DMS 273 (cell line): Measurements from ENCODE around the gene FCHO1.
"Not testable (repeated sequence)": the region's sequence is repeated elsewhere in the genome, so short reads cannot be mapped to it uniquely, and the experiment has no call there.

Source experiments
- DNase-seq: peaks from one replicate; lab custom pipeline; 2025; ENCODE audit not compliant: unreplicated experiment; lab: John Stamatoyannopoulos, UW

FCHO1 gene

DNA sequence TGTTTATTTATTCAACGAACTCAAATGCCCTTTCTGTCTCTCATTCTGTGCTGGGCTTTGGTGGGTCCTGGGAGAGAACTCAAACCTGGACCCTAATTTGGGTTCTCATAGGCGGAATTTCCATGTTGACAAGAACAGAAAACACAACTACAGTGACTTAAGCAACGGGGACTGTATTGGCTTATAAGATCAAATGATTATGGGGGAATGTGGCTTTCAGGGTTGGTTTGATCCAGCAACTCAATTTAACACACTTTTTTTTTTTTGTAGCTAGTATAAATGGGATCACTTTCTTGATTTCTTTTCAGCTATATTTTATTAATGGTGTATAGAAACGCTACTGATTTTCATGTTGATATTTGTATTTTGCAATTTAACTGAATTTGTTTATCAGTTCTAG lies 9.9 kb downstream of the FCHO1 start:
- no peak for DNase-seq

DNA sequence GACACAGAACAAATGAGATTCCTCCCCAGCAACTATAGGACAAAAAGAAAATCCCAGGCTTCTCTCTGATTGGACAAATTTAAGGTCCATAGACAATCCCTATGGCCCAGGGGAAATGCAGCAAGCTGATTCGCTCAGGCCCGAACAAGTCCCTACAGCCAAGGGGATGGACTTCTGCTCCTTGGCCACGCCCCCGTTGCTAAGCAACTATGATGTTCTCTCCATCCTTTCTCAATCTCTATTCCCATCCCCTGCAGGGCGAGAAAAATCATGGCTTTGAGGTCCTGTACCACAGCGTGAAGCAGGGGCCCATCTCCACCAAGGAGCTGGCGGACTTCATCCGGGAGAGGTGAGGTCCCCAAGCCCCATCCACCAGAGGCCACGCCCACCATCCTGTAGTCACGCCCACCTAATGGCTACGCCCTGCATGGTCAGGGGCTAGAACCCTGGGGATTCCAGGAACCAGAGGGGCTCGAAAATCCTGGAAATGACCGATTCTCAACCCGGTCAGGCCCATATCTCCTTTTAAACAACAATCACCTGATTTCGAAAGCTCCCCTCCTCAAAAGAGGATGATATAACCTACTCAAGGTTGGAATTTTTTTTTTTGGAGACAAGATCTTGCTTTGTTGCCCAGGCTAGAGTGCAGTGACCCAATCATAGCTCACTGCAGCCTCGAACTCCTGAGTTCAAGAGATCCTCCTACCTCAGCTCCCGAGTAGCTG lies 11.4 kb downstream of the FCHO1 start:
- peak; percentile 86 for DNase-seq

DNA sequence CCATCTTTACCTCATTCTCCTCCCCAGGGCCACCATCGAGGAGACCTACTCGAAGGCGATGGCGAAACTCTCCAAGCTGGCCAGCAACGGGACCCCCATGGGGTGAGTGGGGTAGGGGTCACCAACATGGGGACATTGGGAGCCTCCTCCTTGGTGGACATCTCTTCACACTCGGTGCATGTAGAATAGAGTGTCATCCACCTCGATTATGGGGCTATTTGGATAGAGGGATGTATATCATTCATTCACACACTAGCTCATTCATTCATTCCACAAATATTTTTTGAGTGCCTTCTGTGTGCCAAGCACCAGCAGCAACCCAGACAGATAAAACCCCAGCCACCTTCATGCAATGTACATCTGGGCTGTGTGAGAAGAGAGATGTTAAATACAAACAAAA lies 13.1 kb downstream of the FCHO1 start:
- no peak for DNase-seq

DNA sequence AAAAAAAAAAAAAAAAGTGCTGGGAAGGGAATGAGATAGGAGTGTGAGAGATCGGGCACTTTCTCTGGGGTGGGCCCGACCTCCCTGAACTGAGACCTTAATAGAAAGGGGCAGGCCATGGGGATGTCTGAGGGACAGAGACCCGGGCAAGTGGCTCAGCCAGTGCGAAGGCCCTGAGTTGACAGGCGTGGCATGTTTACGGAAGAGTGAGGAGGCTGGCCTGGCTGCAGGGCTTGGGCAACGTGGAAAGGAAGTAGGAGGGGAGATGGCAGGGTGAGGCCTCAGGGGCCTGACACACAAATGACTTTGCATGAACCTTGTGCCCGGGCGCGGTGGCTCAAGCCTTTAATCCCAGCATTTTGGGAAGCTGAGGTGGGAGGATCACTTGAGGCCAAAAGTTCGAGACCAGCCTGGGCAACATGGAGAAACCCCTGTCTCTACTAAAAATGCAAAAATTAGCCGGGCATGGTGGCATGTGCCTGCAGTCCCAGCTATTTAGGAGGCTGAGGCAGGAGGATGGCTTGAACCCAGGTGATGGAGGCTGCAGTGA lies 13.9 kb downstream of the FCHO1 start:
- DNase-seq: no peak

DNA sequence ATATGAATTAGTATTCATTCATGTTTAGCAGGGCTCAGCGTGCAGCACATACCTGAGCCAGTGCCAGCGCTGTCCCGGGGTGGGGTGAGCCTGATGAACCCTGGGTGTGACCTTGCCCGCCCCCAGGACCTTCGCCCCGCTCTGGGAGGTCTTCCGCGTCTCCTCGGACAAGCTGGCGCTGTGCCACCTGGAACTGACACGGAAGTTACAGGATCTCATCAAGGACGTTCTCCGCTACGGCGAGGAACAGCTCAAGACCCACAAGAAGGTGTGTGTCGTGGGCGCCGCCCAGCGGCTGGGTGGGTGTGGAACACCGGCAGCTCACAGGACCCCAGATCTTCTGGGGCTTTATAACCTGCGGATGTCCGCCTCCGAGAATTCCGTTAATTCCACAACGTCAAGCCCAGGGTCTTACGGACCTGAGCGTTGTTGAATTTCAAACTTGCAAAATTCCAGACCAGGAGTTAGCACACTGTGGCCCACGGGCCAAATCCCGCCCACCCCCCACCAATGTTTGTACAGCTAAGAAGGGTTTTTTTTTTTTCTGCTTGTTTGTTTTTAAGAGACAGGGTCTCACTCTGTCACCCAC lies 15.4 kb downstream of the FCHO1 start:
- peak; percentile 95 for DNase-seq

DNA sequence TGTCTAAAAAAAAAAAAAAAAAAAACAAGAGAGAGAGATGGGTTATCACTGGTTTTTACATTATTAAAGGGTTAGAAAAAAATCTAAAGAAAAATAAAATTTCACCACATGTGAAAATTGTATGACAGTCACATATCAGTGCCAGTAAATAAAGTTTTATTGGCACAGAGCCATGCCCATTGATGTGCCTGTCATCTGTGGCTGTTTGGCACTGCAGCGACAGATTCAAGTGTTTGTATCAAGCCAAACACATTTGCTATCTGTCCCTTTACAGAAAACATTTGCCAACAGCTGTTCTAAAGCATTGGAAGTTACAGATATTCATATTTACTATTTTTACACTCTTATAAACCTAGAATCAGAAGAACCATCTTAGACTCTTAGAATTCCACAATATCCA lies 16.3 kb downstream of the FCHO1 start:
- DNase-seq: no peak

DNA sequence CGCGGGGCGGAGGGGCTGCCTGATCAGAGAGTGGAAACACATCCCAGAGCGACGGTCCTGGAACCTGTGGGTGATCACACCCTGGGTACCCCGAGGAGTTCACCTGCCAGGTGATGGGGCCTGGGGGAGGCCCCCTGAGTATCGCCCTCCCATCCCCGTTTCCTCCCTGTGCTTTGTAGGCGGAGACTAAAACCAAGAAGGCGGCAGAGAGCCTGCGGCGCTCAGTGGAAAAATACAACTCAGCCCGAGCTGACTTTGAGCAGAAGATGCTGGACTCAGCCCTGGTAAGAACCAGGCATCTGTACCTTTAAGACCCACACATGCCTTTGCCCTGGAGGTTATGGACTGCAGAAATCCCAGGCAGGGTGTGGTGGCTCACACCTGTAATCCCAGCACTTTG lies 19.3 kb downstream of the FCHO1 start:
- DNase-seq: no peak

DNA sequence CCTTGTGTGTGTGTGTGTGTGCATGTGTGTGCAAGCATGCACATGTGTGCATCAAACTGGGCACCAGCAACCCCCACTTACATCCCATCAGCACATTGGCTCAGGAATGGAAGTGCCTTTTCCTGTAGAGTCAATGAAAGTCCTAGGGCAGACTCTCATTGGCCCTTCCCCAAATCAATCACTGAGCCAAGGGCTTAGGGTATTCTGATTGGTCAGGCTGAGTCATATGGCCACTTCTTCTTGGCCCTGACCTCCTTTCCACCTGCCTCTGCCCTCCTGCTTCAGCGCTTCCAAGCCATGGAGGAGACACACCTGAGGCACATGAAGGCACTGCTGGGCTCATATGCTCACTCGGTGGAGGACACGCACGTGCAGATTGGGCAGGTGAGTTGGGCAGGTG lies 20.9 kb downstream of the FCHO1 start:
- DNase-seq: peak; percentile 62

DNA sequence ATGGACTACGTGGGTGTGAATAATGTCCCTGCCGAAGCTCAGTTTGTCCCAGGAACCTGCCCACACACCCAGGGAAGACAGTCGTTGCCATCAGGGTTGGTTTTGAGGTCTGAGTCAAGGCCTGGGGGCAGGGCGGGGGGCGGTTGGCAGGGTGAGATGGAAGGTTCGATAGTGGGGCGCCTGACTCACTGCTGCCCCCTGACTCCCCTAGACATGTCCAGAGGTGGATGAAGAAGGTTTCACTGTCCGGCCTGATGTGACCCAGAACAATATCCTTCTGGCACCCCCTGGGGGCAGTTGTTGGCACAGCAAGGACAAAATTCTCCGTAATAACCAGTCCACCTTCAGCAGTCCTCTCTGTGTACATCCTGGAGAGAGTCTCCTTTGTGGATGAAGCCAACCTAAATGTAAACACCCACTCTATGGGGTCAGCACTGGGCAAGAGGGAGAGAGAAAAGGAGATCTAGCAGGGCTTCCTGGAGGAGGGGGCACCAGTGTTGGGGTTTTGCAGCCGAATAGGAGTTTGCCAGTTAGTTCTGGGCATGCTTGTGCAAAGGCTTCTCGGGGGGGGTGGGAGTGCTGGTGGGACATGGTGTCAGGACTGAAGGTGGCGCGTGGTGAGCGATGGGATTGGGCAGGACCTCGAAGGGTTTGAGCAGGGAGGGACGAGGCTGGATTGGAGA lies 24.1 kb downstream of the FCHO1 start:
- peak; percentile 52 for DNase-seq

DNA sequence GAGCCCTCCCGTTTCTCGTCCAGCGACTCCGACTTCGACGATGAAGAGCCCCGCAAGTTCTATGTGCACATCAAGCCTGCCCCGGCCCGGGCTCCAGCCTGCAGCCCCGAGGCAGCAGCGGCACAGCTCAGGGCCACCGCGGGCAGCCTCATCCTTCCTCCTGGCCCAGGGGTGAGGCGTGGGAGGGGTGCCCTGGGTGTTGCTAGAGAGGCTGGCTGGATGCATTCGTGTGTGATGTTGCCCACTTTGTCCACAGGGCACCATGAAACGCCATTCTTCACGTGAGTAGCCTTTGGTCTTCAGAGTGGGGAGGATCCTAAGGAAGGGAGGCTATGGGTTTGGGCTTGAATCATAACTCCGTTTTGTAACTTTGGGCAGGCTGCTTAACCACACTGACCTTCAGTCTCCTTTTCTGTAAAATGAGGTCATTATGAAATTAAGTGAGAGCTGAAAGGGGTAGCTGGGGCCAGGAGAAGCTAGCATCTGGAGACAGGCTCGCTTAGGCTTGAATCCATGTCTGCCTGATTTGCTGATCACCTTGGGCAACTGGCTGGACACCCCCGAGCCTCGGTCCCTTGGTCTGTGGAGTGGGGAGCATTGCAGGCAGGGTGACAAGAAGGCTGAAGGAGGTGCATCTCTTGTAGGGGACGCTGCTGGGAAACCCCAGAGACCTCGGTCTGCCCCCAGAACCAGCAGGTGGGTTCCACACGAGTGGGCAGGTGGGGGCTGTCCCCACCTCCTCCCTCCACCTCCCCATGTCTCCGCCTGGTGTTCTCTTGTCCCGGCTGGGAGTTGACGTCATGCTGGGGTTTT lies 24.9 kb downstream of the FCHO1 start:
- no peak for DNase-seq

DNA sequence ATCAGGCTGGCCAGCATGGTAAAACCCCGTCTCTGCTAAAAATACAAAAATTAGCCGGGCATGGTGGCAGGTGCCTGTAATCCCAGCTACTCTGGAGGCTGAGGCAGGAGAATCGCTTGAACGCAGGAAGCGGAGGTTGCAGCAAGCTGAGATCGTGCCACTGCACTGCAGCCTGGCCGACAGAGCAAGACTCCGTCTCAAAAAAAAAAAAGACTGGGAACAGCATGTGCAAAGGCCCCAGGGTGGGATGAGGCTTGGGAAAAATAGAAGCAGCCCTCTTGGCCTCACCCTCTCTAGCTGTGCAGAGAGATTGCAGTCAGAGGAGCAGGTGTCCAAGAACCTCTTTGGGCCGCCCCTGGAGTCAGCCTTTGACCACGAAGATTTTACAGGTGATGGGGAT lies 26.6 kb downstream of the FCHO1 start:
- DNase-seq: not testable (repeated sequence)

DNA sequence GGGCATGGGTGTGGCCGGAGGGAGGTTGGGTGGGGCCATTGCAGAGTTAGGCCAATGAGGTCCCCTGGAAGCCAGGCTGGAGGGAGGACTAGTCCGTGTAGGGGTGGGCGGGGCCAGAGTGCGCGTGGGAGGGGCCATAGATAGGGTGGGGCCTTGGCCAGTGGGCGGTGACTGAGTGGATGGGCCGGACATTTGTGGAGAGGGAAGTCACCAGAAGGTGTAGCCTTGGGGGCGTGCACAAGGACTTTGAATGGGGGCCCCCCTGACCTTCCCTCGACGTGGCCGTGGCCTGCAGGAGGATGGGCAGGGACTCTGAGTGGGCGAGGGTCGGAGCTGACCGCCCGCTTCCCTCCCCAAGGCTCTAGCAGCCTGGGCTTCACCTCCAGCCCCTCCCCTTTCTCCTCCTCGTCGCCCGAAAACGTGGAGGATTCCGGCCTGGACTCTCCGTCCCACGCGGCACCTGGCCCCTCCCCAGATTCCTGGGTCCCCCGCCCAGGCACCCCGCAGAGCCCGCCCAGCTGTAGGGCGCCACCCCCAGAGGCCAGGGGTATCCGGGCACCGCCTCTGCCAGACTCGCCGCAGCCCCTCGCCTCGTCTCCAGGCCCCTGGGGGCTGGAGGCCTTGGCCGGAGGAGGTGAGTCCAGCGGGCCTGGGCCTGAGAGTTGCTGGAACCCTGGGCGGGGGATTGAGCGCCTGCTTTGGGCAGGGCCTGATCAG lies 27.1 kb downstream of the FCHO1 start:
- peak; percentile 50 for DNase-seq

DNA sequence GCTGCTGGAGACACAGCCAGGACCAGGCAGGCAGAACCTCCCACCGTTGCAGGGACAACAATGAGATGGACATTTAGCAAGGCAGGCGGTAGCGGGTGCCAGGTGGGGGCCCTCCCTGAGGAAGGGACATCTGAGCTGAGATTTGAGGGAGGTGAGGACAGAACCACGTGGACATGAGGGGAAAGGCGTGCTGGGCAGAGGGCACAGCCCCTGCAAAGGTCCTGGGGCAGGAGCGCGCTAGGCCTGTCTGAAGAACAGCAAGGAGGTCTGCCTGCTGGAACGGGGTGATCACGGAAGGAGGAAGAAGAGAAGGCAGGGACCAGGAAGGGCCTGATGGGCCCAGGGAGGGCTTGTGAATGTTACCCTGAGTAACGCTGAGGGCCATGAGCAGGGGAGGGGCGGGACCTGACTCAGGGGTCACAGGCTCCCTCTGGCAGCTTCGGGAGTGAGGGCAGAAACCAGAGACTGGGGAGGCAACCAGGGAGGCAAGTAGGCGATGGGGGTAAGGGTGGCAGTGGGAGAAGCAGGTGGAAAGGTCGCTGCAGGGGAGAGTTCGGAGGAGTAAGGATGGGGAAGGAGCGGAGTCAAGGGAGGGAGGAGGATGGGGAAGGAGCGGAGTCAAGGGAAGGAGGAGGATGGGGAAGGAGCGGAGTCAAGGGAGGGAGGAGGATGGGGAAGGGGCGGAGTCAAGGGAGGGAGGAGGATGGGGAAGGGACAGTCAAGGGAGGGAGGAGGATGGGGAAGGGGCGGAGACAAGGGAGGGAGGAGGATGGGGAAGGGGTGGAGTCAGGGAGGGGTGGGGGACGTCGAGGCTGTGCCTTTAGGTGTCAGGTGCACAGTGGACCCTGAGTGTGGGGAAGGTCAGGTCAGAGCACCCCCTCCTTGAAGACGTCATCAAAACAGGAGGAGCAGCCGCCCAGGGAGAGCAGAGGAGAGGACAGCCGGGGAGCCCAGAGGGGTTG lies 28.0 kb downstream of the FCHO1 start:
- peak; percentile 31 for DNase-seq

DNA sequence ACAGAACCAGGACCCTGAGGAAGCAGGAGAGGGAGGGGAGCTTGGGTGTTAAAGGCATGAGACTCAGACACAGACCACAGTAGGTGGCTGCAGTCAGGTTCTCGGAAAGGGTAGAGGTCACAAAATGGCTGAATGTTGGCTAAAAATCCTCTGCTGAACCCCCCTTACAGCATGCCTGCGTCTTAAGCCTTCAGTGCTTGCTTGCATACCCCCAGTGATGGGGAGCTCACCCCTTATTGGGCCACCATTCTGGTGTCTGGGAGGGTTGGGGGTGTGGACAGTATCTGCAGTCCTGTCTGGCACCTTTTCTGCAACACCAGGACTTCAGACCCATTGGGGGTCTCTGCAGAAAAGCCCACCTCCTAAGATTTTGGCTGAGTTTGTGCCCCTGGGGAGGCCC lies 29.5 kb downstream of the FCHO1 start:
- DNase-seq: no peak

DNA sequence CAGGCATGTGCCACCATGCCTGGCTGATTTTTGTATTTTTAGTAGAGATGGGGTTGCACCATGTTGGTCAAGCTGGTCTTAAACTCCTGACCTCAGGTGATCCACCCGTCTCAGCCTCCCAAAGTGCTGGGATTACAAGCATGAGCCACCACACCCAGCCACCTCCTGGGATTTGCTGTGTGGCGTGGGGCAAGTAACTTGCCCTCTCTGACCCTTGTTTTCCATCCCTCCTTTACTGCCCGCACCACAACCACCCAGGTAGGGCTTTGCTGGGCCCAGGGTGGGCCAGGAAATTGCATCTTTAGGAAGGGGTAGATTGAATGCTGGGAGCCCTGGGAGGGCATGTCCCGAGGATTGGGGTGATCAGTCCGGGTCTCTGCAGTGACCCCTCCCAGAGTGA lies 32.4 kb downstream of the FCHO1 start:
- not testable (repeated sequence) for DNase-seq

DNA sequence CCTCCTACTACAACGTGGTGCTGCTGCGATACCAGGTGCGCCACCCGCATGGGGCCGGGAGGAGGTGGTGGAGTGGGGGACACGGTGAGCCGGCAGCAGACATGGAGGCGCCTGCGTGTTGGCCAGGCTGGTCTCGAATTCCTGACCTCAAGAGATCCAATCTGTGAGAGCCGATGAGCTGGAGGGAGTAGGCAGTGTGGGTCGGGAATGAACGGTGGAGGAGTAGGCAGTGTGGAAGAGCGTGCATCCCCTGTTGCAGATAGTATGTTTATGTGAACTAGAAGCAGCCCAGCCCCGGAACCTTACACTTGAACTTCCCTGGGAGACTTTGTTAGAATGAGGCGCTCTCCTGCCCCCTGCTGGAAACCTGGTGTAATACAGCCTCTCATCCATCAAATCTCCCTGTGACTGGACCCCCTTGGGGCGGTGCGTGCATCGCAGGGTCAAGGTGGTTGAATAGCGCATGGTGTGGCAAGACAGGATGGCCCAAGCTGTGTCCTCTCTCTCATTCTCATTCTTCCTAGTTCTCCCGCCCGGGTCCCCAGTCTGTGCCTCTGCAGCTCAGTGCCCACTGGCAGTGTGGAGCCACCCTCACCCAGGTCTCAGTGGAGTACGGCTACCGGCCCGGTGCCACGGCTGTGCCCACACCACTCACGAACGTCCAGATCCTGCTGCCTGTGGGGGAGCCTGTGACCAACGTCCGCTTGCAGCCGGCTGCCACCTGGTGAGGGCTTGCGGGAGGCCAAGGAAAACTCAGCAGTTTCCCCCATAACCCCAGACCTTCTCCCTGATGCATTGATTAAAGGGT lies 33.1 kb downstream of the FCHO1 start:
- DNase-seq: peak; percentile 90

DNA sequence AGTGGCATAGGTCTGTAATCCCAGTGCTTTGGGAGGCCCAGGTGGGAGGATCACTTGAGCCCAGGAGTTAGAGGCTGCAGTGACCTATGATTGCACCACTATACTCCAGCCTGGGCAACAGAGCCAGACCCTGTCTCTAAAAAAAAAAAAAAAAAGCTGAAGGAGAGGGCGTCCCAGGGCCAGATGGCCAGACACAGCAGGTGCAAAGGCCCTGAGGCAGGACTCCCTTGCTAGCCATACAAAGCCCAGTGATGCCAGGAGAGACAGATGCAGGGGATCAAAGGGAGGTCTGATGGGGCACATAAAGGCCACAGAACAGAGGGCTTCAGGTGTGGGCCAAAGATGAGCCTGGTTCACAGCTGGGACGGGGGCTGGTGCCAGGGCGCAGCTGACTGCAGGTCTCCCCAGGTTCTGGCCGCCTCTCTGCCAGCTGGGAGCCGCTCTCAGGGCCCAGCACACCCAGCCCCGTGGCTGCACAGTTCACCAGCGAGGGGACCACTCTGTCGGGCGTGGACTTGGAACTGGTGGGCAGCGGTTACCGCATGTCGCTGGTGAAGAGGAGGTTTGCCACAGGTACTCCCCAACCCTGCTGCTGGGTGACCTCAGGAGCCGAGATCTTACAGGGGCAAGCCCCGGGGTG lies 36.1 kb downstream of the FCHO1 start:
- peak; percentile 30 for DNase-seq

DNA sequence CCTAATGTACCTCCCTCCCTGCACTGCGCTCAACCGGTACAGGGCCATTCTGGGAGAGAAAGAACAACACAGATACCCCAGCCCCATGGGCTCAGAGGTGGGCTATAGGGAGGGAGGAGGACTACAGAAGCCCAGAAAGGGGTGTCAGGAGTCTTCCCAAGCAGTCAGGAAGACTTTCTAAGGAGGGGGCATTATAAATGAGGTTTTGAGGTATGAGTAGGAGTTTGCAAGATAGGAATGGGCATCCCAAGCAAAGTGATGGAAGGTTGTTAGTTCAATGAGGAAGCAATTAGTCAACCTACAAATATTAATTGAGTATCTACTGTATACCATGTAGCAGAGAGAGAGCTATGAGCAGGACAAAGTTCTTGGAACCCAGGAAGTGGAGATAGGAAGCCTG lies 37.4 kb downstream of the FCHO1 start:
- DNase-seq: no peak
